NOMO-1 treated with DMSO at 0.1 percent for 48 hours (cell line): ENCODE data around the gene ZNF516.

Experiments
- DNase-seq: peaks from one replicate; lab custom pipeline; 2025; ENCODE audit not compliant: unreplicated experiment; lab: John Stamatoyannopoulos, UW

The ZNF516 gene

DNA sequence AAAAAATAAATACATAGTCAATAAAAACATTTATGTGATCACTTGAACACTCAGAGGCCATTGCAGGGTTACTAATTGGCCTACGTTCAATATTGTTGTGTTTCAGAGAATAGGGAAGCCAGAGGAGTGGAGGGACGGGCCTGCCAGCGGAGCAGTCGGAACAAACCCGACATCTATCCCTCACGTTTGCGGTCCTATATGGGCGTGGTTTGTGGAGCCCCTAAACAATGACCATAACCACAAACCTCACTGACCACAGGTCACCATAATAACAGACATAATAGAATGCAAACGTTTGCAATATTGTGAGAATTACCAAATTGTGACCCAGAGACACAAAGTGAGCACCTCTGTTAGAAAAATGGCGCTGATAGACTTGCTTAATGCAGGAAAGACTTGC is 19.5 kb upstream of the ZNF516 start:
- peak; percentile 61 for DNase-seq

- peak; percentile 46 for DNase-seq
Observed at GRCh38 chr18:76507830-76508385, 12.9 kb upstream of the ZNF516 start.

DNA sequence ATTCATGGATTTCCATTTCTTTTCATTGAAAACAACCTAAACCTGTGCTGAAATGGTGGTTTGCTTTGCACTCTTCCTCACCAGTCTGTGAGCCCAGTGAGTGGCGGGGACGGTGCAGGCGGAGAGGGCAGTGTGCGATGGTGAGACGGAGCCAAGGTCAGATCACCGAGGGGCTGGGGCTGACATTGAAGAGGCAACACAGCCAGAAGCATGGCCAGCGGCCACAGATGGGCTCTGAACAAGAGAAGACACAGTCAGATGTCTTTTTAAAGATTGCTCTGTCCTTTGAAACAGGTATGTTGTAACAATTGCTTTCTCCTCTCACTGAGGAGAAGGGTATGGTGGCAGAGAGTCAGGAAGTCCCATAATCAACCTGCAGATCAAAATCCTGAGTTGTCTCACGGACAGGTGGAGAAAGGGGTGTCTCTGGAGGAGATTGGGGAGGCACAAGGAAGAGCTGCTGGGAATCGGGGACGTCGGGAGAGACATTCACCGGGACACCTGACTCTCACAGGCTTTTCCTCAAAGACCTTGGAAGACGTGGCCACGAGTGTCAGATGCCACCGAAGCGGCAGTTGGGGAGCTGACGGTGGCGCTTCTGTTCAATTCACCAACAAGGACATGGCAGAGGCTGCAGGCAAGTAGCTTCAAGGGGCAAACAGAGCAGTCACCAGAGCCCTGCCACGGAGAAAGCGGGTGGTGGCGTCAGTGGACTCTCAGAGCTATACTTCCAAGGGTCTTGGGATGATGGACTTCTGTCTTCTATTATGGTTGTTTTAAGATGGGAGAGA is 12.1 kb upstream of the ZNF516 start:
- DNase-seq: no peak

- no peak for DNase-seq
Observed at GRCh38 chr18:76506395-76506794, 11.4 kb upstream of the ZNF516 start.

- peak; percentile 72 for DNase-seq
Observed at GRCh38 chr18:76505614-76506013, 10.6 kb upstream of the ZNF516 start.

DNA sequence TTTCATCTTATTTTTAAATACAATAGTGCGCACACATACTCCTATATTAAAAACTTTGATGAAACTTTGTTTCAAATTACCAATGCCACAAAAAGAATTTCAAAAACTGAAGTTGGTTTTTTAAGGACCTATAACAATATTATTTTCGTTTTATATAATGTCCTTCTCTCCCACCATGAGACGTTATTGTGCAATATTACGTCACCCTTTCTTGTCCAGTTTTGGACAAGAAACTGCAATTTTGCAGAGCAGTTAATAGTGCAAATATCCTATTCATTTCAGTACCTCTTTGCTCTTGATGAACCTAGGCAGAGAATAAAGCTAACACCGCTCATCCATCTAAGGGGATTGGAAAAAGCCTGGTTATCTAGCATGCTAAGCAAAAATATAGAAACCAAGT is 9.7 kb upstream of the ZNF516 start:
- peak; percentile 37 for DNase-seq

- DNase-seq: peak; percentile 22
Observed at GRCh38 chr18:76503649-76504386, 8.8 kb upstream of the ZNF516 start.

- peak; percentile 34 for DNase-seq
Observed at GRCh38 chr18:76502551-76502950, 7.5 kb upstream of the ZNF516 start.

DNA sequence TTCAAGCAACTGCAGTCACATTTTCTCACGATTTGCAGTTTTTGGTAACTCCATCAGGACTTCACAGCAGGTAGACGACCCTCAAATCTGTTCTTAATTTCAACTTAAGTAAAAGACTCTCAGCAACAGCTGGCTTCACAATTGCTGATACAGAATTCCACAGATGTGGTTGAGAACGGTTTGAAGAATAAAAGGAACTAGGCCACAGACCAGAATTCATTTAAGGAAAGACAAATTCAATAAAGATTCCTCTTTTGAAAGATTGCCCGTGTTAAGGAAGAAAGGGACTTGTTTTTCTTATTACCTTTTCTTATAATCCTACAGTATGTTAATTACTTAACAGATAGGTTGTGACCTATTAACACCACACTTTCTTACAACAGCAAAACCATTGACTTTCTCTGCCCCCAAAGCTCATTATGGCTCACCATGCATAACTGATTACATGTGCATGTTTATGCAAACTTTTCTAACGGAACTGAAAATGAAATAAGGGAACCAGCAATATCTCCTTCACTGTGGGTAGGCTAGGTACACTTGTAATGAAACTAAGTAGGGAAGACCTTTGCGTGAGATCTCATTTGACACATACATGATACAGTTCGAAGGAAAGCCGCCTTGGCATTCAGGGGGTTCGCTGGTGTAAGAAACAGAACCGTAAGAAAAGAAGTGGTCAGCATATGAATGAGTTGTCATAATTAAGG is 4.7 kb upstream of the ZNF516 start:
- DNase-seq: peak; percentile 96

- DNase-seq: no peak
Observed at GRCh38 chr18:76499021-76499420, 4.0 kb upstream of the ZNF516 start.

GRCh38 chr18:76498064-76498463 is 3.0 kb upstream of the ZNF516 start:
- DNase-seq: peak; percentile 49

DNA sequence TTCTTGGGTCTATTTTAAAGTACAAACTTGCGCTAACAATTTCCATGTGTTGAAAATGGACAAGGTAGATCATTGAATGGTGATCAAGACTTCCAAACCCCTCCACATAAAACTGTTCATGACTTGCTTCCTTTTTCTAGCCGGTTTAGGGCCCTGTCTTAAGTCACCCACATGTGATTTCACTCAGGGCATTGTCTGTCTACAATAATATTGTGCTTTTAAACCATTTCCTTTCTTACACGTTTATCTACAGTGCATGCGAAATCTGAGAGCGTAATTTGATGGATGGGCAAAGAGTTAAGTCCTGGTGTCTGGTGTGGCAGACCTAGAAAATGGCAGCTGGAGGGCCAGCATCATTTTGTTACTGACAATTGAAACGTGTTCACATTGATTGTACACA is 2.0 kb upstream of the ZNF516 start:
- no peak for DNase-seq

DNA sequence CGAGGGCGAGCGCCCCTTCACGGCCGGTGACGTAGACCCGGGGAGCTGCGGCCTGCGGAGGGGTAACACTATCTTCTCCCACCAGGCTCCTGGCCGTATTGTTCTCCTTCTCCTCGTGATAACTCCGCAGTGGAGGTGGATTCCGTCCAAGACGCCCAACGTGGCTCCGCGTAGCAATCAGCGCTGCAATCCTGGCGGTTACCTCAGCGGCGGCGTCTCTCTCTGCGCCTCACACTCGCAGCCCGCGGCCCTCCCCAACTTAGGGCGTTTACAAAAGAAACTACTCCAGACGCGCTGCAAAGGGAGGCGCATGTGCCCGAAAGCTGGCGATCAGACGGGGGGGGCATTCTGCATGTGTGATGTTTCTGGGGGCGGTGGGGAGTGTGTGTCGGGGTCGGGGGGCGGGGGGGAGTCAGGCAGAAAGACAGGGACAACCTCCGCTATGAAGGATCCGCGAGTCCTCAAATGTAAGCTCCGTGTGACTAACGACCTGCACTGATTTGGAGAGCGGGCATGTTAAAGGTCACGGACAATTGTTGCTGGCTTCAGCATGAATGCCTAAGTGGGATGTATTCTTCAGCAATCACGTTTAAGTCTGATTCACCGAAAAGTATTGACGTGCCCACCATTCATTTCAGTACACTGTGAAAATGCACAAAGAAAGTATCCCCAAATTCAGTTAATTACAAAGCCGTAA is 1.3 kb upstream of the ZNF516 start:
- peak; percentile 70 for DNase-seq

- peak; percentile 52 for DNase-seq
Observed at GRCh38 chr18:76495435-76496193, 572 bp upstream of the ZNF516 start.

DNA sequence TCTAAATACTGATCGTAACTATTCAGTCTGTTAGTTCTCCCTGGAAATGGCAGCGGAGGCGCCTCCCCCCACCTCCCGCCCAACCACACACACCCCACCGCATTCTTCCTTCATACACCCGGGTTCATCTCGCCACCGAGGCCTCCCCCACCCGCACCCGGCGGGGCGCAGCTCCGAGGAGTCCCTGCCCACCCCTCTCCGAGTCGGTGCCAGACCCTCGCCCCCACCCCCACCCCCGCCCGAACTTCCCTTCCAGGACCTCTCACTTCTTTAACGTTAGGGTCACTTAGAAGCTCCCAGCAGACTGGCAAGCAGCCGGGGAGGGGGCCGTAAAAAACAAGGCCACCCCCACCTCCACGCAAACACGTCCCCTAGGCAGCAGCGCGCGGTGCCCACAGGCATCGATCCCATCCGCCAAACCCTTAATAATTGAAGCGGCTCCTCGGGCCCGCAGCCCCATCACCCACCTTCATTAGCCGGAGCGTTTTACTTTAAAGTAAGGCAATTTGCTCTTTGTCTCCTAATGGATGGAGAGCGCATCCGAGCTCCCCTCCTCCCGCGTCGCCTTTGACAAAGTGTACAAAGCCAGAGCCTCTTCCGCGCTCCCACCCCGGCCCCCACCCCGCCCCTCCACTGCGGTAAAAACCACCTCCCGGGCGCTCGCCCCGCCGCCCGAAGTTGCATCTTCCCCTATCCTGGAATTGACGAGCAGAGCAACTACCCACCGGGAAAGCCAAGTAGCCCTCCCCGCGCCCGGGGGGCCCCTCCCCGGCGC is 624 bp downstream of the ZNF516 start:
- DNase-seq: peak; percentile 45

- DNase-seq: peak; percentile 87
Observed at GRCh38 chr18:76493213-76494161, 1.6 kb downstream of the ZNF516 start.

DNA sequence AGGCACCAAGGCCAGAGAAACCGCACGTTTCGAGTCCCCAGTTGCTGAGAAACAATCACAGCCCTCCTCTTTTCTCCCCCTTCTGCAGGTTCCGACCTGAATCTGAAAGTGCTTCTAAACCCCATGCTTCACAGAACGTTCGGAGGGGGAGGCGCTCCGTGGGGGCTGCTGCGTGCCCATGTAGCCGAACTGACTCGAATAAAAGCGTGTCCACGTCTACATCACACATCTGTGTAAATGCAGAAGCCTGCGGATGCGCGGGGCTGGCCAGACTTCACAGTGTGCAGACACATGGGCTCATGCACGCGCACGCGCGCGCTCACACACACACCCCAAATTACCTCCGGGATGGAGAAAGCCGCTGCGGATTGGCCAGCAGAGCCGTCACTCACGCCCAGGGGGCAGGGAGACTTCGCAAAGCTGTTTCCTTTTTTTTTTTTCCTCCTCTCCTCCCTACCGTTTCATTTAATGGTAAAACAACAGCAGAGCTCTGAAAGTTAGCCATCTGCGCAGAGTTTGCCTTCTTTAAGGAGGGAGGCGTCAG is 2.3 kb downstream of the ZNF516 start:
- peak; percentile 97 for DNase-seq
